Measurements from ENCODE around the gene PPP6R1. TPM values are rescaled to one million over a fixed set of nuclear protein-coding genes. Genes with fewer than 3 reads are reported as not detected.
A peak's percentile ranks its signal among the peaks of the same experiment; 100 is the strongest.

The PPP6R1 gene
- total RNA-seq, 2 donors from 2014 or later, result 46.7 to 52.3 TPM

DNA sequence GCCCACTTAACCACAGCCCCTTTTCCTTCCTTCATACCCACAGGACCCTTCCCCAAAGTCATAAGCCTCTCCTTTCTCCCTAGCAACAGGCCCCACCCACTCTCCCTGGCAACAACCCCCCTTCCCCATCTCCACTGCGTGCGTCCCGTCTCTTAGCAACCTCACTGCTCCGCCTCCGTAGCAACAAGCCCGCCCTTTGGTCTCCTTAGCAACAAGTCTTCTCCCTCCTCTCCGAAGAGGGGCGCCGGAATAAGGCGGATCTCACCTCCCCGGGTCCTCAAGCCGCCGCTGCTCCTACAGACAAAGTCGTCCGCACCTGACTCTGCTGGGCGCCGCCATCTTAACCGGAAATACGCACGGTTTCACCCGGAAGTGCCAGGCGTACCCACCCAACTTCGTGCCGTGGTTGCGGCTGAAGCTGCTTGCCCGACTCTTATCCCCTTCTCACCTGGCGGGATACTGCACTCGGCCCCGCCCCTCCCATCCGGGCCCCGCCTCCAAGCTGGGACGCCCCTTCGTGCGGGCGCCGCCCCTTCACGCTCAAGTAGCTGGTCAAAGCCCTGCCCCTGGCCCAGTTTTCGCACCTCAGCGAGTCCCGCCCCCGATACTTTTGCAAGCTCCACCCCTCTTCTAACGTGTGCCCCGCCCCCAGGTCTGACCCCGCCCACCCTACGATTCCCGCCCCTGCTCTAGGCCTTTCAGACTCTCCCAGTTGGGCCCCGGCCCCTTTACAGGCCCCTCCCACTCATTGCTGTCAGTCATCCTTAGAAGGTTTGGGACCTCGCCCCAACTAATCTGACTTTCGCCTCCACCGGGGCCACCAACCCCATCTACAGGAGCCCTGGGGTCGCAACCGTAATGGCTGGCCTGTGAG is 21.2 kb upstream of the PPP6R1 start, which contains the start of gene HSPBP1:
Gene HSPBP1 (minus strand): TSS at position 341 of the 874 bp plus-strand sequence. CDS start 502 bp downstream, outside the sequence.
- ATAC-seq (ENCODE audit: insufficient number of reproducible peaks, low FRiP score, low read depth) (peak; percentile 64), DNase-seq (ENCODE audit: low spot score) (peak; percentile 68)
- Histone ChIP-seq H3K27ac (peak within 1 kb of the TSS; percentile 68 to 72), H3K4me1 (ENCODE audit: control insufficient read depth in 1 of 2, low read depth in 2 of 2) (peaks cover 13 to 23% of the 10 kb centered on the region in 2 donors), H3K36me3 (no peaks in the 10 kb centered on the region), H3K9me3 (no peaks in the 10 kb centered on the region), H3K27me3 (replicated peaks; ENCODE audit: insufficient read depth) (no peaks in the 10 kb centered on the region), H3K4me3 (peak within 1 kb of the TSS; percentile 83)
- TF ChIP-seq, protein P1, sequence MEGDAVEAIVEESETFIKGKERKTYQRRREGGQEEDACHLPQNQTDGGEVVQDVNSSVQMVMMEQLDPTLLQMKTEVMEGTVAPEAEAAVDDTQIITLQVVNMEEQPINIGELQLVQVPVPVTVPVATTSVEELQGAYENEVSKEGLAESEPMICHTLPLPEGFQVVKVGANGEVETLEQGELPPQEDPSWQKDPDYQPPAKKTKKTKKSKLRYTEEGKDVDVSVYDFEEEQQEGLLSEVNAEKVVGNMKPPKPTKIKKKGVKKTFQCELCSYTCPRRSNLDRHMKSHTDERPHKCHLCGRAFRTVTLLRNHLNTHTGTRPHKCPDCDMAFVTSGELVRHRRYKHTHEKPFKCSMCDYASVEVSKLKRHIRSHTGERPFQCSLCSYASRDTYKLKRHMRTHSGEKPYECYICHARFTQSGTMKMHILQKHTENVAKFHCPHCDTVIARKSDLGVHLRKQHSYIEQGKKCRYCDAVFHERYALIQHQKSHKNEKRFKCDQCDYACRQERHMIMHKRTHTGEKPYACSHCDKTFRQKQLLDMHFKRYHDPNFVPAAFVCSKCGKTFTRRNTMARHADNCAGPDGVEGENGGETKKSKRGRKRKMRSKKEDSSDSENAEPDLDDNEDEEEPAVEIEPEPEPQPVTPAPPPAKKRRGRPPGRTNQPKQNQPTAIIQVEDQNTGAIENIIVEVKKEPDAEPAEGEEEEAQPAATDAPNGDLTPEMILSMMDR (IDR thresholded peaks at IDR 0.05), result no peak

DNA sequence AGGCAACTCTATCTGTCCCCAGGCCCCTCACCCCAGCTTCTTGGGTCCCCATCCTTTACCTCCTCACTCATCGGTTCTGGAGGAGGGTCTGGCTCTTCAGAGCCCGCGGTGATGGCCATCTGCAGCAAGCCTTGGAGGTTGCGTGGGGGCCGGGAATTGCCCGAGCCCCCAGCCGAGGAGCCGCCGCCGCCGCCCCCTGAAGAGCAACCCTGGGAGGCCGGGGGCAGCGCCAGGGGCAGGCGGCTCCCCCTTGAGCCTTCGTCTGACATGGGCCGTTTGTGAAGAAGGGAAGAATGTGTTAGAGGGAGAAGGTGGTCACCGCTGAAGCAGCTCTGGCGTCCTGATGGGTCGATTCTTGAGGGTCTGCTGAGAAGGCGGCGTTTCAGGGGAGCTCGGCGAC is 20.5 kb upstream of the PPP6R1 start:
- DNase-seq (ENCODE audit: low spot score) (no peak), ATAC-seq (ENCODE audit: insufficient number of reproducible peaks, low FRiP score, low read depth) (no peak)
- TF ChIP-seq, protein P1 (IDR thresholded peaks at IDR 0.05), result no peak
- Histone ChIP-seq H3K27me3 (replicated peaks; ENCODE audit: insufficient read depth) (no peaks in the 10 kb centered on the region), H3K27ac (peak overlapping the region in 1 of 2 donors; percentile 72), H3K4me1 (ENCODE audit: control insufficient read depth in 1 of 2, low read depth in 2 of 2) (peaks cover 9 to 17% of the 10 kb centered on the region in 2 donors), H3K4me3 (peak overlapping the region; percentile 83), H3K9me3 (no peaks in the 10 kb centered on the region), H3K36me3 (no peaks in the 10 kb centered on the region)

DNA sequence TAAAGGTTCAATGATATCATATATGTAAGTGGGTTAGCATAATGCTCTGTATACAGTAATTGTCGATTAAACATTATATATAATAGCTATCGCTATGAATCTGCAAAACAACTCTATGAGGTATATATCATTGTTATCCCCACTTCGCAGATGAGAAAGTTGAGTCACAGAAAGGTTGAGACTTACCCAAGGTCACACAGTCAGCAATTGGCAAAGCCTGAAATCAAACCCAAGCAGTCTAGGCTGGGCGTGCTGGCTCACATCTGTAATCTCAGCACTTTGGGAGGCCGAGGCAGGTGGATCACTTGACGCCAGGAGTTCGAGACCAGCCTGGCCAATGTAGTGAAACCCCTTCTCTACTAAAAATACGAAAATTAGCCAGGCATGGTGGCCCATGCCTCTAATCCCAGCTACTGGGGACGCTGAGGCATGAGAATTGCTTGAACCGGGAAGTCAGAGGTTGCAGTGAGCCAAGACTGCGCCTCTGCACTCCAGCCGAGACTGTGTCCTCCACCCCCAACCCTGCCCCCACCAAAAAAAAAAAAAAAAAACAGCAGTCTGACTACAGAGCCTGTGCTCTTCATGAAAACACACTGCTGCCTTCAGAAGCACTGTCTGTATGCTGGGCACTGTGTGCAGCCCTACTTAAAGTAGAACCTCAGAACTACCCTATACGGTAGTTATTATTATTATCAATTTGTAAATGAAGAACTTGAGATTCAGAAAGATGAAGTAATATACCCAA is 19.7 kb upstream of the PPP6R1 start:
- Histone ChIP-seq H3K4me1 (ENCODE audit: control insufficient read depth in 1 of 2, low read depth in 2 of 2) (peaks cover 9 to 17% of the 10 kb centered on the region in 2 donors), H3K27me3 (replicated peaks; ENCODE audit: insufficient read depth) (no peaks in the 10 kb centered on the region), H3K36me3 (peaks cover 2% of the 10 kb centered on the region), H3K9me3 (no peaks in the 10 kb centered on the region), H3K27ac (no peak overlapping the region), H3K4me3 (no peak overlapping the region)
- TF ChIP-seq, protein P1 (IDR thresholded peaks at IDR 0.05), result no peak
- no peak for ATAC-seq (ENCODE audit: insufficient number of reproducible peaks, low FRiP score, low read depth)
- no peak for DNase-seq (ENCODE audit: low spot score)

DNA sequence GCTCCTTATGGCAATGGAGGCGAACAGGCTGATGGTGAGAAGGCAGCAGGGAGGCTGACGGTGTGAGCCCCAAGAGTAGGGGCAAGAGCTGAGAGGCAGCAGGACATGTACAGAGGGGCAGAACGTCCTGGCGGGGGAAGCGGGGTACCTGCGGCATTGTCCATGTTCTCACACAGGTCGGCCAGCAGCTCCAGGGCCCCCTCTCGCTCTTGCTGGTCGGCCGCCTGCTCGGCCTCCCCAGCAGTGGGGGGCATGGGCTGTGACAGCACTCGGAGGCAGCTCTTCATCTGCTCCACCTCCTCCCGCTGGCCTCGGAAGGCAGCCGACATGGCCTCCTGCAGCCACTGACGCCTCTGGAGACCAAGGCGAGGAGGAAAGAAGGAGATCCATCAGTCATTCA is 18.7 kb upstream of the PPP6R1 start:
- no peak overlapping the region for H3K27ac ChIP-seq
- no peaks in the 10 kb centered on the region for H3K27me3 ChIP-seq (replicated peaks; ENCODE audit: insufficient read depth)
- DNase-seq (ENCODE audit: low spot score) (no peak), ATAC-seq (ENCODE audit: insufficient number of reproducible peaks, low FRiP score, low read depth) (no peak)
- H3K4me1 ChIP-seq (ENCODE audit: control insufficient read depth in 1 of 2, low read depth in 2 of 2), result peaks cover 9 to 17% of the 10 kb centered on the region in 2 donors
- H3K36me3 ChIP-seq, result peaks cover 9% of the 10 kb centered on the region
- H3K9me3 ChIP-seq, result no peaks in the 10 kb centered on the region
- TF ChIP-seq, protein P1 (IDR thresholded peaks at IDR 0.05), result no peak
- H3K4me3 ChIP-seq, result no peak overlapping the region
